H1 (cell line): ENCODE data around the gene CCNI2. TPM values are rescaled to one million over a fixed set of nuclear protein-coding genes. Genes with fewer than 3 reads are reported as not detected.

Experiments
- CTCF ChIA-PET: fragments of 300-600 bp; sonication (Branson Sonifier 250); formaldehyde crosslinking; loops from one replicate; lab custom pipeline; 2021; ENCODE audit not compliant: partially characterized antibody; lab: Charles Lee
- POLR2A ChIA-PET: fragments of 300-600 bp; sonication (Branson Sonifier 250); formaldehyde crosslinking; loops from one replicate; lab custom pipeline; 2021; ENCODE audit warnings: inconsistent platforms; ENCODE audit not compliant: partially characterized antibody; lab: Charles Lee
- DNase-seq, 2 experiments: peaks; one replicate each; pipeline versions ENCODE4 v3.0.0 to v3.0.0-alpha.2; 2010 to 2022; ENCODE audit warnings: low spot score in 2 of 2, low read depth in 1 of 2, mixed read lengths in 1 of 2
- FAIRE-seq: peaks from 2 replicates; lab custom pipeline; 2011; peaks lifted over from hg19 to GRCh38; lab: Jason Lieb, UNC
- H2AFZ ChIP-seq: 2 replicates; pipeline ENCODE4 v1.8.1; 2012; ENCODE audit warnings: low read length, inconsistent platforms
- H2AK5ac ChIP-seq: 2 replicates; pipeline ENCODE4 v1.6.1; 2013; ENCODE audit warnings: low read depth, low read length
- H2BK120ac ChIP-seq: replicated peaks from 2 replicates; pipeline ENCODE3; 2013; ENCODE audit warnings: low read depth, low read length, inconsistent platforms
- H2BK12ac ChIP-seq: 2 replicates; pipeline ENCODE4 v1.6.1; 2013; ENCODE audit warnings: low read depth, low read length
- H2BK15ac ChIP-seq: 2 replicates; pipeline ENCODE4 v1.6.1; 2013; ENCODE audit warnings: low read length
- H2BK20ac ChIP-seq: 2 replicates; pipeline ENCODE4 v1.6.1; 2013; ENCODE audit warnings: low read length
- H2BK5ac ChIP-seq: 2 replicates; pipeline ENCODE4 v1.6.1; 2013; ENCODE audit warnings: low read depth, low read length
- H3K14ac ChIP-seq: 2 replicates; pipeline ENCODE4 v1.6.1; 2013; ENCODE audit warnings: inconsistent platforms; ENCODE audit not compliant: insufficient read length
- H3K18ac ChIP-seq: 2 replicates; pipeline ENCODE4 v1.6.1; 2013; ENCODE audit warnings: low read length; ENCODE audit errors: extremely low read depth
- H3K23ac ChIP-seq: 2 replicates; pipeline ENCODE4 v1.6.1; 2013; ENCODE audit warnings: inconsistent platforms; ENCODE audit not compliant: insufficient read length
- H3K23me2 ChIP-seq: 2 replicates; pipeline ENCODE4 v1.6.1; 2013; ENCODE audit warnings: low read depth, low read length
- H3K27ac ChIP-seq: 2 replicates; pipeline ENCODE4 v1.6.1; 2011; ENCODE audit warnings: low read depth, low read length, inconsistent platforms
- H3K27me3 ChIP-seq, 4 experiments: replicated peaks in 1 of 4; 1 replicate in 1 of 4; 2 replicates in 3 of 4; pipeline versions ENCODE4 v1.6.1 to v1.8.1; 2011 to 2013; ENCODE audit warnings: low read length in 3 of 4, mild to moderate bottlenecking in 3 of 4, inconsistent platforms in 2 of 4, mixed read lengths in 2 of 4, moderate library complexity in 1 of 4; ENCODE audit not compliant: control insufficient read depth in 3 of 4, insufficient read depth in 3 of 4; ENCODE audit errors: extremely low read depth in 1 of 4
- H3K36me3 ChIP-seq, 4 experiments: 2 replicates each; pipeline versions ENCODE4 v1.6.1 to v1.8.1; 2011 to 2013; ENCODE audit warnings: mild to moderate bottlenecking in 4 of 4, low read length in 3 of 4, moderate library complexity in 2 of 4, control low read depth in 1 of 4, inconsistent platforms in 1 of 4; ENCODE audit not compliant: insufficient read depth in 4 of 4, control insufficient read depth in 2 of 4
- H3K4ac ChIP-seq: replicated peaks from 2 replicates; pipeline ENCODE3; 2013; ENCODE audit warnings: low read length, low read depth, mixed read lengths, inconsistent platforms; ENCODE audit not compliant: insufficient read length
- H3K4me1 ChIP-seq, 4 experiments: replicated peaks in 1 of 4; 1 replicate in 1 of 4; 2 replicates in 3 of 4; pipeline versions ENCODE4 v1.6.1 to v1.8.1; 2011 to 2013; ENCODE audit warnings: low read length in 3 of 4, inconsistent platforms in 2 of 4, mixed read lengths in 1 of 4; ENCODE audit not compliant: insufficient read depth in 4 of 4, control insufficient read depth in 3 of 4
- H3K4me2 ChIP-seq, 2 experiments: 2 replicates each; pipeline versions ENCODE4 v1.6.1 to v1.8.1; 2011 to 2013; ENCODE audit warnings: low read depth in 2 of 2, low read length in 2 of 2, control low read depth in 1 of 2, inconsistent platforms in 1 of 2, mild to moderate bottlenecking in 1 of 2; ENCODE audit not compliant: insufficient read depth in 1 of 2
- H3K4me3 ChIP-seq, 4 experiments: fragments of 200-600, 300-600 bp in 1 of 4; sonication (generic), shearing (Covaris generic), sonication (Bioruptor Twin) in 1 of 4; 2 replicates each; pipeline versions ENCODE4 v1.5.1 to v1.8.1; 2011 to 2016; ENCODE audit warnings: low read length in 4 of 4, low read depth in 3 of 4, control low read depth in 2 of 4, inconsistent platforms in 2 of 4, mild to moderate bottlenecking in 2 of 4, mixed read lengths in 1 of 4, moderate library complexity in 1 of 4; ENCODE audit not compliant: insufficient read depth in 2 of 4; ENCODE audit errors: extremely low read depth in 1 of 4
- H3K56ac ChIP-seq: replicated peaks from 2 replicates; pipeline ENCODE3; 2013; ENCODE audit warnings: low read depth, mild to moderate bottlenecking, mixed read lengths, low read length, inconsistent platforms; ENCODE audit not compliant: insufficient read length
- H3K79me1 ChIP-seq: 2 replicates; pipeline ENCODE4 v1.6.1; 2013; ENCODE audit warnings: low read depth, low read length, control low read depth
- H3K79me2 ChIP-seq, 2 experiments: 2 replicates each; pipeline versions ENCODE4 v1.6.1 to v1.8.1; 2012 to 2013; ENCODE audit warnings: low read length in 2 of 2, mild to moderate bottlenecking in 2 of 2, inconsistent platforms in 1 of 2; ENCODE audit not compliant: insufficient read depth in 2 of 2, control insufficient read depth in 1 of 2
- H3K9ac ChIP-seq, 4 experiments: replicated peaks in 1 of 4; 1 replicate in 1 of 4; 2 replicates in 3 of 4; pipeline versions ENCODE4 v1.6.1 to v1.8.1; 2011 to 2013; ENCODE audit warnings: low read depth in 3 of 4, low read length in 3 of 4, control low read depth in 2 of 4, mild to moderate bottlenecking in 2 of 4, moderate library complexity in 2 of 4, inconsistent platforms in 1 of 4; ENCODE audit errors: extremely low read depth in 1 of 4
- H3K9me3 ChIP-seq, 2 experiments: 2 replicates each; pipeline versions ENCODE4 v1.6.1 to v1.8.1; 2012 to 2013; ENCODE audit warnings: mild to moderate bottlenecking in 2 of 2, moderate library complexity in 2 of 2, control low read depth in 1 of 2, inconsistent platforms in 1 of 2, low read depth in 1 of 2, low read length in 1 of 2, mixed read lengths in 1 of 2; ENCODE audit not compliant: insufficient read depth in 2 of 2
- H4K20me1 ChIP-seq, 2 experiments: replicated peaks in 1 of 2; 2 replicates each; pipeline versions ENCODE3 to v1.8.1; 2011 to 2013; ENCODE audit warnings: inconsistent platforms in 2 of 2, low read length in 2 of 2, mild to moderate bottlenecking in 1 of 2; ENCODE audit not compliant: insufficient read depth in 2 of 2, control insufficient read depth in 1 of 2
- H4K5ac ChIP-seq: 2 replicates; pipeline ENCODE4 v1.6.1; 2013; ENCODE audit warnings: low read length, low read depth, mixed read lengths, inconsistent platforms; ENCODE audit not compliant: insufficient read length
- H4K8ac ChIP-seq: 2 replicates; pipeline ENCODE4 v1.8.0; 2013; ENCODE audit warnings: mild to moderate bottlenecking, moderate library complexity, low read length, inconsistent platforms; ENCODE audit not compliant: insufficient read depth; ENCODE audit errors: extremely low read depth
- H4K91ac ChIP-seq: replicated peaks from 2 replicates; pipeline ENCODE3; 2013; ENCODE audit warnings: low read length, mixed read lengths, inconsistent platforms; ENCODE audit not compliant: insufficient read length
- CTBP2 ChIP-seq: IDR thresholded peaks from 2 replicates; pipeline ENCODE4 v1.7.0; 2011; ENCODE audit warnings: borderline replicate concordance, mild to moderate bottlenecking, moderate library complexity, mixed read lengths, low read length; ENCODE audit not compliant: insufficient read depth, insufficient read length
- EGR1 ChIP-seq: IDR thresholded peaks from 2 replicates; pipeline ENCODE4 v1.6.1; 2011; ENCODE audit warnings: low read depth, low read length, borderline replicate concordance
- JUN ChIP-seq: IDR thresholded peaks from 2 replicates; pipeline ENCODE4 v1.6.1; 2011; ENCODE audit warnings: low read depth, mild to moderate bottlenecking, improper control_type of control experiment, low read length
- NANOG ChIP-seq: IDR thresholded peaks from 2 replicates; pipeline ENCODE4 v1.6.1; 2011; ENCODE audit warnings: low read length, low read depth, mild to moderate bottlenecking, inconsistent platforms; ENCODE audit not compliant: insufficient read depth, poor library complexity, severe bottlenecking
- NRF1 ChIP-seq: IDR thresholded peaks from 2 replicates; pipeline ENCODE4 v1.6.1; 2011; ENCODE audit warnings: mild to moderate bottlenecking, low read depth, low read length, improper control_type of control experiment
- RBBP5 ChIP-seq: IDR thresholded peaks from 2 replicates; pipeline ENCODE4 v1.7.1; 2012; ENCODE audit warnings: low read depth, mild to moderate bottlenecking, inconsistent platforms, low read length, moderate library complexity, borderline replicate concordance
- YY1 ChIP-seq: IDR thresholded peaks from 2 replicates; pipeline ENCODE4 v1.6.1; 2011; ENCODE audit warnings: low read depth, mild to moderate bottlenecking, low read length
- WGBS, 2 experiments: shearing (Covaris generic) in 1 of 2; methylation state at CpG; one replicate each; pipeline versions ENCODE4 v1.1.6 to v1.1.7; 2013 to 2015; ENCODE audit warnings: low lambda C conversion rate in 2 of 2, mixed read lengths in 2 of 2, inconsistent platforms in 1 of 2, low coverage in 1 of 2, missing lambda C conversion rate in 1 of 2; ENCODE audit not compliant: insufficient replicate concordance in 2 of 2, insufficient coverage in 1 of 2, insufficient read length in 1 of 2; ENCODE audit errors: extremely low coverage in 1 of 2, missing lambda C conversion rate in 1 of 2; 5-methylcytosine and 5-hydroxymethylcytosine counted together
- polyA plus RNA-seq, 7 experiments: library from polyadenylated mRNA; depleted of rRNA in 3 of 7; stranded (reverse) in 5 of 7; unstranded in 2 of 7; fragments of >200 nt in 5 of 7; fragments of 200-250 nt in 2 of 7; gene quantifications; 1 replicate in 5 of 7; 2 replicates in 1 of 7; 4 replicates in 1 of 7; pipeline versions ENCODE4 v1.2.1 to v1.2.3, GENCODE V29; 2011 to 2013; ENCODE audit warnings: missing spikeins in 2 of 7, mixed read lengths in 2 of 7
- total RNA-seq: library from RNA; stranded (reverse); fragmentation: NEBNext Ultra II Directional; extraction: Animal tissue kit (Norgen Biotek cat#: 25700); gene quantifications from 2 replicates; pipeline ENCODE4 v1.2.1, GENCODE V29; 2021

Gene CCNI2
- total and polyA plus RNA-seq, 2 of the 8 experiments (the other 6 are each of a cell fraction or from before 2014, with no cell fraction given): 1.3 to 1.4 TPM

DNA sequence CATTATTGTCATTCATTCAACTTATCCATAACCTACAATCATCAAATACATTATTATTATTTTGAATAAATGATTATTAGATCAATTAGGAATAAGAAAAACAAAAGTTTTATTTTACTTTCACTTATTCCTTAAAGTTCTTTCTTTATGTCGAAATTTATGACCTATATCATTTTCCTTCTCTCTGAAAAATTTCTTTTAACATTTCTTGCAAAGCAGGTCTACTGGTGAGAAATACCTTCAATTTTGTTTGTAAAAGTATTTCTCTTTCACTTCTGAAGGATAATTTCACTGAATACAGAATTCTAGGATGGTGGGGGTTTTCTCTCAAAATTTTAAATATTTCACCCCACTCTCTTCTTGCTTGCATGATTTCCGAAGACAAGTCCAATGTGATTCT lies 2.6 kb upstream of the CCNI2 start:
- no peak overlapping the region for H2BK15ac ChIP-seq
- H3K79me2 ChIP-seq: no peaks in the 10 kb centered on the region
- no peak overlapping the region for H3K4me2 ChIP-seq
- no peak overlapping the region for H3K18ac ChIP-seq
- H3K56ac ChIP-seq: no peak overlapping the region
- H3K27ac ChIP-seq: no peak overlapping the region
- H2BK20ac ChIP-seq: no peak overlapping the region
- H4K20me1 ChIP-seq: no peaks in the 10 kb centered on the region
- no peak overlapping the region for H3K4me3 ChIP-seq
- peaks cover 0 to 4% (median 0%) of the 10 kb centered on the region in 4 experiments; a peak in 2 of 7 replicates for H3K4me1 ChIP-seq
- no peaks in the 10 kb centered on the region for H3K9me3 ChIP-seq
- H2BK12ac ChIP-seq: no peak overlapping the region
- FAIRE-seq: no peak
- H2AK5ac ChIP-seq: no peak overlapping the region
- H3K23ac ChIP-seq: no peak overlapping the region
- H3K36me3 ChIP-seq: peaks cover 0 to 7% (median 0%) of the 10 kb centered on the region in 4 experiments; a peak in 1 of 8 replicates
- H2BK120ac ChIP-seq: no peak overlapping the region
- no peak overlapping the region for H3K9ac ChIP-seq
- H4K91ac ChIP-seq: no peak overlapping the region
- peaks cover 7% of the 10 kb centered on the region; the same call in 1 of the 2 replicates for H3K23me2 ChIP-seq
- no peaks in the 10 kb centered on the region for H3K79me1 ChIP-seq
- H3K14ac ChIP-seq: no peak overlapping the region
- POLR2A ChIA-PET: no interaction called here
- no peak overlapping the region for H4K8ac ChIP-seq
- no peak overlapping the region for H2AFZ ChIP-seq
- H3K4ac ChIP-seq: no peak overlapping the region
- 62% methylated on average over 2 of the region's 2 CpGs; no CpG with 5 or more reads in 1 of the 2 experiments for WGBS, 2 experiments
- peaks cover 23 to 39% (median 34%) of the 10 kb centered on the region in 4 experiments for H3K27me3 ChIP-seq
- H2BK5ac ChIP-seq: no peak overlapping the region
- CTCF ChIA-PET: interaction anchor here (0.6 to 18.2 kb wide), 5 partner anchors 10 to 143 kb away, joined by 3 to 322 read pairs (median 3); partner anchors contain the start of gene SHROOM1
- H4K5ac ChIP-seq: no peak overlapping the region
- no peak for DNase-seq
- TF ChIP-seq JUN (no peak), EGR1 (no peak), YY1 (no peak), CTBP2 (no peak), RBBP5 (no peak), NANOG (no peak), NRF1 (no peak)
